Stimulated activated CD8-positive, alpha-beta memory T cell treated with anti-CD3 and anti-CD28 coated beads, Interleukin-4, amount 100 ng/mL, for 4 hours (primary cell): ENCODE measurements around the gene RASD1.

ENCODE experiments used
- DNase-seq, 2 donors: peaks; one replicate each; pipeline ENCODE4 v3.0.0-alpha.2; 2020; ENCODE audit warnings: low read depth in 2 of 2, low spot score in 1 of 2

RASD1 gene, protein sequence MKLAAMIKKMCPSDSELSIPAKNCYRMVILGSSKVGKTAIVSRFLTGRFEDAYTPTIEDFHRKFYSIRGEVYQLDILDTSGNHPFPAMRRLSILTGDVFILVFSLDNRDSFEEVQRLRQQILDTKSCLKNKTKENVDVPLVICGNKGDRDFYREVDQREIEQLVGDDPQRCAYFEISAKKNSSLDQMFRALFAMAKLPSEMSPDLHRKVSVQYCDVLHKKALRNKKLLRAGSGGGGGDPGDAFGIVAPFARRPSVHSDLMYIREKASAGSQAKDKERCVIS

DNA sequence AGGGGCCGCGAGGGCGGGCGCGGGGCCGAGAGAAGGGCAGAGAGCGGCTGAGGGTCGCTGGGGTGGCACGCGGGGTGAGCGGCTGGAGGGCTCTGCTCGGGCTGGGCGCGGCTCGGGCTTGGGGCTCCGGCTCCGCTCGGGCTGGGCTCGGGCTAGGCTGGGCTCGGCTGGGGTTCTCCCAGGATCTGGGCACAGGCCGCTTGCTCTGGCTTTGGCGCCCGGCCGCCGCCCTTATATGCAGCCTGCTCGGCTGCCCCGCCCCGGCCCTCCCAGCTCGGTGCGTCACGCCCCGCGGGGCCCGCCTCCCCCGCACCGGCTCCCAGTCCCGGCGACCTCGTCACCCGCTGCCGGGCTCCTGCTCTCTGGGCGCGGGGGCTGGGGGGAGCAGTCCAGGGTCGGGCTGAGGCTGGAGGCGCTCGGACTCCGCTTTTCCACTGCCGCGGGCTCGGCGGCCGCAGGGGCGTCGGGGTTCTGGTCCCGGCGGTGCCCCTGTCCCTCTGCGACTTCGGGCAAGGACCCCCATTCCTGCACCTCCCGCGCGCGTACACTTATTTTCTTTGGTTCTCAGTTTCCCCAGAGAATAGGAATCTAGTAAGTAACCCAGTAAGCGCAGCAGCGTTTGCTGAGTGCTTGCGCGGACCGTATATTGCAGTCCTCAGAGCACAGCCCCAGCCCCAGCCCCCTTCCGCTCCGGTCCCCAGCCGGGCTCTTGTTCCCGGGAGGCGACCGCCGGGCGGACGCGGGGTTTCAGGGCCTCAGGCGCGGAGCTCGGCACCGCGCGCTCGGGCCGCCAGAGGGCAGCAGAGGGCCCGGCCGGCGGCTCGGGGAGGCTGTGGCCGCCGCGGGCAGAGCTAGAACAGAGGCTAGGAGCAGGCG, at the start of gene RASD1:
Gene RASD1, minus strand, starts transcription at position 207 of the 876 bp plus-strand sequence. CDS start 214 bp downstream, outside the sequence.
- peak; percentile 43 to 67 for DNase-seq

DNA sequence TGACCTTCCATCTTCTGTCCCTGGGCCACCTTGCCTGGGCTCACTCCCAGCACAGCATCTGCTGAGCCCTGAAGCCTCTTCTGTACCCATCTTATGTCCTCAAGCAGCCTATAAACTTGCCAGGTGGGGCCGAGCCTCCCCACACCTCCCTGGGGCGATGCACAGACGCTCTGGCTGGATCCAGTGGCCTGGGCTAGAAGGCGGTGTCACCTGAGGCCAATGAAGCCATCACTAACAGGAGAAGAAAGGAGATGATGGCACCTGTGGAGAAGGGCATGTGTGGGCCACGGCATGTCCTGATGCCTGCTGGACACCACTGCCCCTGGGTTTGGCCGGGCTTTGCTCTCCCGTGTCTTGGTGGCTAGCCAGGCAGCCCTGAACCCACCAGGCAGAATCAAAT, 49.8 kb upstream of the RASD1 start:
- DNase-seq, result no peak

DNA sequence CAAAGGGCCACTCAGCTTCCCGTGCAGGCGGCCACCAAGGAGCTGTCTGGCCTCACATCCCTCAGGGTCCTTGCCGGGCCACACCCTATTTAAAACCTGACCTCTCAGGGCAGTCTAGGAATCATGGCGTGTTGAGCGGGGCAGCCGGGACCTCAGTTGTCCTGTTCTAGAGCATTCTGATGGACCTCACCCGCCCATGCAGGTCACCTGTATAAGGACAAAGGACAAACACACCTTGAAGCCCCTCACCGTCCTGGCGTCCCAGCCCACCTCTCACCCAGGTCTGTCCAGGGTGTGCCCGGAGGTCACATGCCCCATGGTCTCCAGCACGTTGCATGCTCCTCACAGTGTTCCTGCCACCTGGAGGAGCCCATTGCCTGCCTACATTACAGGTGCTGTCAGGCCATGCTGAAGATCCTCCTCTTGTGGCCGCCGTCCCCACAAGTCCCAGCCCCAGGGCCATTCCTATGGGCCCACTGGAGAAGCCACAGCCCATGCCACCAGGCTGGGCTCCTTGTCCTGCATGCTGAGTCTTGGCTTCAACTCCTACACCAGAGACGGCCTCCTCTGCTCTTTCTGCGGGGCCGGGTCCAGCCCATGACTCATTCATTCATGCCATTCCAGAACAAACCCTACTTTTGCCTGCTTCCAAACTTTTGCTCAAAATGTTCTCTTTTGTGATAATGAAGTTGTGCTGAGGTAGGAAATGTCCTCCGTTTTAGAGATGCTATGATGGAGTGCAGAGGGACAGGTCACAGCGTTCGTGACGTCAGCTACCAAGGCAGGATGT, 49.0 kb upstream of the RASD1 start:
- DNase-seq, result no peak

DNA sequence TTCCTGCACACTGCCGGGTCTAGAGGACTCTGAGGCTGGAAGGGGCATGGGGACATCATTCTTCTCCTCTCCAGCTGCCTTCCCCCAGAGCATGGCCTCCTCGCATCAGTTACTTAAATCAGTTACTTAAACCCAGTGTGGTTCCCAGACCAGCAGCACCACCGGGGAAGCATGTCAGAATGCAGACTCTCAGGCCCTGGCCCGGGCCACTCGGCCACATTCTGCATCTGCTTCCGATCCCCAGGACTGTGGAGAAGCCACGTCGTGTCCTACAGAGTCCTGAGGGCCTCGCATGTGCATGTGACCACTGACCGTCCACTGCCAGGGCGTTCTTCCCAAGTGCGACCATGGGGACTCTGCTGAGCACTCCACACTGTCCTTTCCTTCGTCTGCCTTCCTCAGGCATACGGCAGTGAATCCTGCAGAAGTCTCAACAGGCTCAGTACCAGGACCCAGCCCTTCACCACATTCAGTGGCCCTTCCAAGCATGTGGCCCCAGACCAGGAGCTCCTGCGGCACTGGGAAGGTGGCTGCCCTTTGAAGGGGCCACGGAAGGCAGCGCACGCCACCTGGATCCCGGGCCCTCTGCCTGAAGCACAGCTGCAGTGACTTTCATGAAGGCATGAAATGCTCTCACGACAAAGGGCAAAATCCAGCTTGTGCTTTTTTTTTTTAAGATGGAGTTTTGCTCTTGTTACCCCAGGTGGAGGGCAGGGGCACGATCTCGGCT, 46.9 kb upstream of the RASD1 start:
- DNase-seq, result no peak

DNA sequence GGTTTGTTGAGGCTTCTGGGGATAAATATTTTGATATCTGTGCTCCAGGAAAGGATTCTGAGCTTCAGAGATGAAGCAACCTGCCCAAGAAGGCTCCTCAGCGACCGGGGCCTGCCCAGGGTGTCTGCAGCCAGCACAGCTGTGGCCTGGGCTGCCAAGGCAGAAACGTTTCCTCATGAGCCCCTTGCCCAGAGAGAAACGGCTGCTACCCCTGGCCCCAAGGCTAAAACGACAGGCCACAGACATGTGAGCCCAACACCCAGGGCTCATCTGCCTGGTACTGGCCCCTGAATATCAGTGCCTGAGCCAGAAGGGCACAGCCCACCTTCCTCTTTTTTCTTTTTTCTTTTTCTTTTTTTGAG, 45.4 kb upstream of the RASD1 start:
- DNase-seq, result no peak

DNA sequence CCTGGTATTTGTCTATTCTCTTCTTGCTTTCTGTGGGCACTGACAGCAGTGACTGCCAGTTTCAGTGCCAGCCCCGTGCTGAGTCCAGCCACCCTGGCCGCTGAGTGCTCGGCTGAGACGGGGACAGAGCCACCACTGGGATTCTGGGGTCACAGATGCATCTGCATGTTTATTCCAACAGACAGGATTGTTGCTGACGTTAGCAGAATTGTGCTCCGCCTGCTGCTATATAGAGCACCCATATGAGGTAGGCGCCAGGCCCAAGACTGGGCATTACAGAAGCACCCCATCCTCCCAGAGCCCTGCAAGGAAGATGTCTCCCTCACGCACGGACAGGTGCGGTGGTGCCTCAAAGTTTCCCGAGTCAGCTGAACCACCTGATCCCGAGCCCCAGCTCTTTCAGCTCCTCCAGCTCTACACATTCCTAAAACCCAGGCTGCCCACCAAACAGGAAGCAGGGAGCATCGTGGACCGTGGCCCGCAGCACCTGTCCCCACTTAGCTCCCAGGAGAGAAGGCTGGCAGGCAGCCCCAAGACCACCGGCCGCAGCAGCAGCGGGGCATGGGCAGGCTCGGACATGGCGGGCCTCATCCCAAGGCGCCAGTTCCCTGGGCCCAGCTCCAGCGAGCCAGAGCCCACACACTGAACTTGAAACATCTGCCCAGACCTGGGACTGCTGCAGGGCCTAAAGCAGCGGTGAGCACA, 44.9 kb upstream of the RASD1 start:
- DNase-seq, result no peak

DNA sequence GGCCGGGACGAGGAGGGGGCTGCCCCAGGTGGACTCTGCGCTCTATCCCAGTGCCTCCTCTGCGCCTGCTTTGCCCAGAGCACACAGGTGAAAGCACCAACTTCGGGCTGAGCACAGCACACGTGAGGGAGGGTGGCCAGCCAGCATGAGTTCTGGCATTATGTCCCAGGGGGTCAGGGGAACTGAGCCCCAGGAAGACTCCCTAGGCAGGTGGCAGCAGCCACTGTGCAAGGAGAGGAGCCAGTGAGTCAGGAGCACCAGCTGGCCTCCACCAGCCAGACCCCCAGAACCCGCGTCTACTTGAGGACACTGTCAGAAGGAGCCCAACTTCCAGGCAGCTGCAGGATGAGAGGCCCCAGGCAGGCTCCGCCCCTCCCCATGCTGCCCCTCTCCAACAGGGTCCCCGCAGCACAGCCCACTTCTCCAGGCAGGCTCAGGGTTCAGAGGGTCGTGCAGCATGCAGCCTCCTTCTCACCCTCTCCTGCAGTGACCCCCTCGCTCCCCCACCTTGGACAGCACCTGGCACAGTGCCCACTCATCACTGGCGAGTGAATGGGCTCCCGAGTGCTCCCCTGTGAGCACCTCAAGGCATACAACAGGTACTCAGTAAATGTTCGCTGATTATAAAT, 44.2 kb upstream of the RASD1 start:
- DNase-seq, result no peak

DNA sequence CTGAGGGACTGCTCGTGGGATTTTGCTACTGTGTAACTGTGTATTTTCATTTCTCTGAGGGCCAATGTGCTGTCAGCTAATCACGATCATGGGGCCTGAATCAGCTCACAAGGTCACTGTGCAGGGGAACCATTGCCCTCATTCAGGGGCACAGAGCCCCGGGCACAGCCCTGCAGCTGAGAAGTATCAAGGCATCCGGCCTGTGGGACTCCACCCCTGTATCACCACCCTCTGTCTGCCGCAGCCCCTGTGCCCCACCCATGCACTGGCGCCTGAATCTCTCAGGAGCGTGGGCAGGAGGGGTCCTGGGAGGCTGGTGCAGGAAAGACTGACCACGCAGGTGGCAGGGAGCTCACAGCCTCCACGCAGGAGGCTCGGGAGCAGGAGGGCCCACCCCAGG, 43.4 kb upstream of the RASD1 start:
- no peak for DNase-seq

DNA sequence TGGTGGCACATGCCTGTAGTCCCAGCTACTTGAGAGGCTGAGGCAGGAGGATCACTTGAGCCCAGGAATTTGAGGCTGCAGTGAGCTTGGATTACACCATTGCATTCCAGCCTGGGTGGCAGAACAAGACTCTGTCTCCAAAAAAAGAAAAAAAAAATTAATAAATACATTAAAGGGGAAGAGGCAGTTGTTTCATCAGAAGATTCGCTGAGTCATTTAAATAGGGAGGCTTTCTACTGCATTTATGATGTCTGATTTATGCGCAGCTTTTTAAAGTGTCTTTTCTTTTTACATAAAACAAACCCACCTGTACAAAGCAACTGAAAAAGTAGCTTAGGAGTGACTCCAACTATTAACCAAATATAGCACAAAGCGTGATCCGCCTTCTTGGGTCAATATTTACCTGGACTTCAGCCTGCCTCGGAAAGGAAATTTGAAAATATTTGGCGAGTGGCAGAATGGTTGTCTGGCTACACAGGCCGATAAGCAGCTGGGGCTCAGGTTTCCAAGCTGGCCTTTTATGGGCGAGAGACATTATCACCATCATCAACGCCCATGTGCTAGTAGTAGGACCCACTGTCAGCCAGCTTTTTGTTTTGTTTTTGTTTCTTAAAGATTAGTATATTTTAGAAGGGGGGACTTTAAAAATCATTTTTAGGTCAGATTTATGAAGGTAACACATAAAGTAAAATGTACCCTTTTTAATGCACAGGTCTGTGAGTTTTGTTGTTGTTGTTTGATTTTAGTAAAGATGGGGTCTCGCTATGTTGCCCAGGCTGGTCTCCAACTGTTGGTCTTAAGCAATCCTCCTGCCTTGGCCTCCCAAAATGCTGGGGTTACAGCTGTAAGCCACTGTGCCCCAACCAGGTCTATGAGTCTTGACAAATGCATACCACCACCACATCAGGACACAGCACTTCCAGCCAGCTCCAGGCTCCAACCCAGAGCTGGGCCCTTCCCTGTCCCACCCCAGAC, 42.5 kb upstream of the RASD1 start:
- no peak for DNase-seq

DNA sequence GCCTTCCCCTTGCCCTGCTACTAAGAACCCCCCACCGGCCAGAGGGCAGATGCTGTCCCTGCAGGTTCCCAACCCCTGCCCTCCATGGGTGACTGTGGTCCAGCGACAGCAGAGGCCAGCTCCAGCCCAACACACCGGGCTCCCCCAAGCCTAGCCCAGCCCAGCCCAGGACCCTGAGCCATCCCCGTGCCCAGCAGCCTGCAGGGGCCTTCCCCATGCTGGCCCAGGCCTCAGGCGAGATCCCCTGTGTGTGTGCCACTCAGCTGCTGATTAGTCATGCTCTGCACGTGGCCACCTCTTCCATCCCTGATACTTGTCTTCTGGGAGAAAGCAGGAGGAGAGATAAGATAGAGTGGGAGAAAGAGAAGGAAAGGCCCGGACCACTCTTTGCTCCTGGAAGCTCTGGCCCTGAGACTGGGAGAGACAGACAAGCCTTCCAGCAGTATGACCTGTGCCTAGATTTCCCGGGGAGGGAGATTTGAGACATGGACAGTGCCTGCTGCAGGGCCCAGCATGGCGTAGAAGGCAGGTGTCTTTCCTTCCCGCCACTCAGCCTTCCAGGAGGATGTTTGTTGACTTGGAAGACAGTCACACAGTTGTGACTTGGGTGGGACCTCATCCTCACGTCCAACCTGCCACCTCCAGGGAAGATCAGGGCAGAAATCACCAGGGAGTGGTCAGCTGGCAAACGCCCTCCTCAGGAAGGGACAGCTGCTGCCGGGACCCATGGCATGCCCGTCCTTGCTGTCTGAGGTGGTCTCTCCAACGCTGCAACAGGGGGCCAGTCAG, 41.3 kb upstream of the RASD1 start:
- no peak for DNase-seq

DNA sequence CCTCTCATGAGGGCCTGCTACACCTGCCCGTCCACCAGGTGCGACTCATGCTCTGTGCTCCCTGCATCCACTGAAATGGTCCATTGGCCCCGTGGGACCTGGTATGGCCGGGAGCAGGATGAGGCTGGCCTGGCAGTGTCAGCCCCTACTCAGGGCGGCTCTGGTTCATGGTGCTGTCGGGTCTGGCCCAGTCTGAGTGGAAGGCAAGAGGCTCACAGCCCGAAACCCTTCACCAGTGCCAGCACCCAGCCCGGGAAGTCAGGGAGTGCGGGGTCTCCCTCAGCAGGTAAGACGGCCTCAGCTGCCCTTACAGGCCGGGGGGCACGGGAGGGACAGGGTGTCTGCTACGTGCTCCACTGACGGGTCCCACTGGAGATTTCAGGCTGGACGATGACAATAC, 40.5 kb upstream of the RASD1 start:
- no peak for DNase-seq

DNA sequence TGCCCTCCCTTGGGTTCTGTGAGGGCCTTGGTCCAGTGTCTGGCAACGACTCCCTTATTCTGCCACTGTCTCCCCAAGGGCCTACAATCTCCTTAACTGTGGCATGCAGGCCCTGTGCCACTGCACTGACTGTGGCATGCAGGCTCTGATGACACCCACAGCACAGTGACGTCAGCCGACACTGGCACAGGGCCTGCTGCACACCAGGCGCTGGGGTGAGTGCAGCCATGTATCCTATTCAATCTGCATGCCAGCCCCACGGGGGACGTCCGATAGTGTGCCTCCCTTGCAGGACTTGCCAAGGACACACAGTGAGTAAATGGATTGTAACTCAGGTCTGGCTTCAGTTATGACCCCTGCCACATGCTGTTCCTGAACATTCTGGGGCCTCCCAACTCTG, 39.8 kb upstream of the RASD1 start:
- DNase-seq, result no peak

DNA sequence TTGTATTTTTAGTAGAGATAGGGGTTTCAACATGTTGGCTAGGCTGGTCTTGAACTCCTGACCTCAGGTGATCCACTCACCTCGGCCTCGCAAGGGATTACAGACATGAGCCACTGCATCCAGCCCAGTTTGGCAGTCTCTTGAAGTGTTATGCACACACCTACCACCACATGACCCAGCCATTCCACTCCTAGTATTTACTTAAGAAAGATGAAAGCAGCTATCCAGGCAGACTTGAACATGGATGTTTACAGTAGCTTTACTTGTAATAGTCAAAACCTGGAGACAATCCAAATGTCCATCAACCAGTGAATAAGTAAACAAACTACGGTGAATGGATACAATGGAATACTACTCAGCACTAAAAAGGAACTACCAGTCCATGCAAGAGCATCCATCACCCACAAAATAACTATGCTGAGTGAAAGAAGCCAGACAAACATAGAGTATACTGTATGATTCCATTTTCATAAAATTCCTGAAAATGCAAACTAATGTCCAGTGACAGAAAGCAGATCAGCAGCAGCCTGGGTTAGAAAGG, 37.8 kb upstream of the RASD1 start:
- no peak for DNase-seq

DNA sequence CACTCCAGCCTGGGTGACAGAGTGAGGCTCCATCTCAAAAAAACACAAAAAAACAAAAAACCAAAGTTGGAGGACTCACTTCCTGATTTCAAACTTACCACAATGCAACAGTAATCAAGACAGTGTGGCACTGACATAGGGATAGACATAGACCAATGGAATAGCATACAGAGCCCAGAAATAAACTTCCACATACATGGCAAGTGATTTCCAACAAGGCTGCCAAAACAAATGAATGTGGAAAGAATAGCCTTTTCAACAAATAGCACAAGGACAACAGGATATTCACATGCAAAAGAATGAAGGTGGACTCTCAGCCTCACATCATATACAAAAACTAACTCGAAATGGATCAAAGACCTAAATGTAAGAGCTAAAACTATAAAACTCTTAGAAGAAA, 36.8 kb upstream of the RASD1 start:
- no peak for DNase-seq

DNA sequence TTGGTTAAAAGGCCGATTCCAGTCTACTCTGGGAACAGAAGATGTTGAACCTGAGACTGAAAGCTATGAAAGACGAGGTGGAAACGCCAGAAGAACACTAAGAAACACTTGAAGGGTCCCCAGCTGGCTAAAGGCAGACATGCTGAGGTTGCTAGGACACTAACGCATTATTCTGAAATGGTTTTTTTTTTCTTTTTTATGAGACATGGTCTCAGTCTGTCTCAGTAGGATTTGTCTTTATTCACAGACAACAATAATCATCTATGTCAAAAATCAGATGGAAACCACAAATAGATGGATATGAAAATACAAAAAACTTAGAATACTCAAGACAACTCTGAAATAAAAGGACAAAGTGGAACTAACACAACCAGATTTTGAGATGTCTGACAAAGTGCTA, 35.0 kb upstream of the RASD1 start:
- no peak for DNase-seq

DNA sequence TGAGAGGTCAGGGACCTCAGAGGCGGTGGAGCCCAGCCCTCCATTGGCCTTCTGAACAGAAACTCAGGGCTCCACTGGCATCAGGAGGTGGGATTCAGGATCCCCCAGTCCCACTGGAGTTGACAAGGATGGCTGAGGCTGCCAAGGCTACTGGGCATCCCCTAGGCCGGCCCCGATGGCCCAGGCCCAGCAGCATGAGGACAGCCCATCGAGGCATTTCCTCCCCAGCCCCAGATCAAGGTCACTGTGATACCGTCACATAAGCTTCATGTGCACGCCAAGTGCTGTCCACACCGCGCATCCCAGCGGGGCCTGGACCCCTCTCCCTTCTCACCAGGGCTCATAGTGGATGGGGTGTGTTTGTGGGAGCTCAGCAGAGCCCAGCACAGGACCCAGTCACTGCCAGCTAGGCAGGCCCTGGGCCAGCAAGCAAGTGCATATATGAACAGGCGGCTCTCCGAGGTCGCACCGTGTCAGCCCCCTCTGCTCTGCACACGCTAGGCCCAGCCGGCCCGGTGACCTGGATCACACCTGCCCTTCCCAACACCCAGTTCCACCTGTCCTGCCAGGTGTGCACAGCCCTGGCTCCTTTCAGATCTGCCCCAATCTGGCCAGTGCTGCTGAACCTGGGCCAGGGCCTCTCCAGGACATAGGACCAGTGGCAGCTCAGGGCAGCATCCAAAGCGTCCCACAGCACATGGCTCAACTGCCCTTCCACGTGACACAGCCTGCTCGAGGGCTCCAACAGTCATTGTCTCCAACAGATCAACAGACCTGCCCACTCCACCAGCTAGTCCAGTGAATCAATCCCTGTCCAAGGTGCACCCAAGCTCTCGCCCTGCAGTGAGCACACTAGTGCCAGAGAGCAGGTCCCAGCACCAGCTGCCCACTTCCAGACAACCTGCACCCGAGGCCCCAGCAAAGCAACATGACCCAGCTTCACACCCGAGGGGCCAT, 32.8 kb upstream of the RASD1 start:
- no peak for DNase-seq
